Measurements from ENCODE around the gene HOXC12.

HOXC12 gene

DNA sequence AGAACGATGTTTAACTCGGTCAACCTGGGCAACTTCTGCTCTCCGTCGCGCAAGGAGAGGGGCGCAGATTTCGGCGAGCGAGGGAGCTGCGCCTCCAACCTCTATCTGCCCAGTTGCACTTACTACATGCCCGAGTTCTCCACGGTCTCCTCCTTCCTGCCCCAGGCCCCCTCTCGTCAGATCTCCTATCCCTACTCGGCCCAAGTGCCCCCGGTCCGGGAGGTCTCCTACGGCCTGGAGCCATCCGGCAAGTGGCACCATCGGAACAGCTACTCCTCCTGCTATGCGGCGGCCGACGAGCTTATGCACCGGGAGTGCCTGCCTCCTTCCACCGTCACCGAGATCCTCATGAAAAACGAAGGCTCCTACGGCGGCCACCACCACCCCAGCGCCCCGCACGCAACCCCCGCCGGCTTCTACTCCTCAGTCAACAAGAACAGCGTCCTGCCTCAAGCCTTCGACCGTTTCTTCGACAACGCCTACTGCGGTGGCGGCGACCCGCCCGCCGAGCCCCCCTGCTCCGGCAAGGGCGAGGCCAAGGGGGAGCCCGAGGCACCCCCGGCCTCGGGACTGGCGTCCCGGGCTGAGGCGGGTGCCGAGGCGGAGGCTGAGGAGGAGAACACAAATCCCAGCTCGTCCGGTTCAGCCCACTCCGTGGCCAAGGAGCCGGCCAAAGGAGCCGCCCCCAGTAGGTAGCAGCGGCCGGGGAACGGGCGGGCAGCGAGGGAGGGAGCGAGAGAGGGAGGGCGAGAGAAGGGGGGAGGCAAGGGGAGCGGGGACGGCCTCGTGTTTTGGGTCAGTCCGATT is 18.7 kb downstream of the HOXC12 start:
- DNase-seq = no peak

DNA sequence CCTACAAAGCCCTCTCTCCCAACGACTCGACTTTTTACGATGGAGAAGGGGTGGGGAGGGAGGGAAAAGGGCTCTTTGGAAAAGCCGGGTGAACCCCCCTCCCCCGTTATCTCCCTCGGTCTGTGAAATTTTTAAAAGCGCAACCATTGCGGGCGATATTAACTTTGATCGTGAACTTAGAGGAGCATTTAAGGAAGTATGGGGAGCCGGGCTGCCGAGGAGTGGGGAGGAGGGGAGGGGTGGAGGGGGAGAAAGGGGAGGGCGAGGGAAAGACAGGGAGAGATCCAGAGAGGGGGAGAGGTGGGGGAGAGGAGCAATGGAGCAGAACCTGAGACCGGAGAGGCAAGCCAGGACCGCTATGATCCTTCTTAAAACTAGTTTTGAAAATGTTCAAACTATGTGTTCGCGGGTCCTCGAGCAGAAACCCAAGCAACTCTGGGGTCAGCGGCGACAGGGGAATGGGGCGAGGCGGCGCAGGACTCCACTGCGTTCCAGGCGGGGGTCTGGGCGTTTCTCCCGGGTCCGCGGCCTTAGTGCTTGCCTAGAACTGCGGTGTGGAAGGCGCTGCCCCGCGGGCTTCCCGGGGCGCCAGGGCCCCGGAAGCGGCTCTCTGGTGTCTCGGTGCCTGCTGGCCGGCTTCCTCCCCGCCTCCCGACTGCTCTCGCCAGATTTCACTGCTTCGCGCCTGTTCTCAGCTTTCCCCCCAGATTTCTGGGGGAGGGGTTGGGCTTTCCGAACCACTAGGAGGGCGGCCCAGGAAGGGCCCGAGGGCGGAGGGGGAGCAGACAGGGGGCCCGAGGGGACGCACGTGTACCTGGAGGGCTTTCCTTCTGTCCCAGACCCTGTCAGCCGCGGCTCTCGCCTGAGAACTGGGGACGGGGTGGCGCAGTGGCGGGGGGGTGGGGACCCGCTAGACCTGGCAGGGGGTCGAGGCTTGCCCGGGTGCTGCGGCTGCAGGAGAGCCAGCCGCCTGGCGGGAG is 19.7 kb downstream of the HOXC12 start, which contains the start of gene HOTAIR:
Gene HOTAIR, minus strand, starts transcription at position 871 of the 980 bp plus-strand sequence.
- DNase-seq = no peak

DNA sequence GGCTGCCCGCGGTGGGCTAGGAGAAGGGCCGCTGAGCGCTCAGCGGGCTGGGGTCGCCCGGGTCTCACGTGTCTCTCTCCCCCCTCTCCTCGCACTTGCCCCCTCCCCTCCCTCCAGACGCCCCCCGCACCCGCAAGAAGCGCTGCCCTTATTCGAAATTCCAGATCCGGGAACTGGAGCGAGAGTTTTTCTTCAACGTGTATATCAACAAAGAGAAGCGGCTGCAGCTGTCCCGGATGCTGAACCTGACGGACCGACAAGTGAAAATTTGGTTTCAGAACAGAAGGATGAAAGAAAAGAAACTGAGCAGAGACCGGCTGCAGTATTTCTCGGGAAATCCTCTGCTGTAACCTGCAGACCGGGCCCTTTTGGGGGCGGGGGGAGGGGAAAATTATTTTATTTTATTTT is 20.4 kb downstream of the HOXC12 start:
- DNase-seq = no peak

GRCh38 chr12:53975479-53976152 is 20.9 kb downstream of the HOXC12 start:
- no peak for DNase-seq

GRCh38 chr12:53976172-53976822 is 21.6 kb downstream of the HOXC12 start:
- DNase-seq = no peak

DNA sequence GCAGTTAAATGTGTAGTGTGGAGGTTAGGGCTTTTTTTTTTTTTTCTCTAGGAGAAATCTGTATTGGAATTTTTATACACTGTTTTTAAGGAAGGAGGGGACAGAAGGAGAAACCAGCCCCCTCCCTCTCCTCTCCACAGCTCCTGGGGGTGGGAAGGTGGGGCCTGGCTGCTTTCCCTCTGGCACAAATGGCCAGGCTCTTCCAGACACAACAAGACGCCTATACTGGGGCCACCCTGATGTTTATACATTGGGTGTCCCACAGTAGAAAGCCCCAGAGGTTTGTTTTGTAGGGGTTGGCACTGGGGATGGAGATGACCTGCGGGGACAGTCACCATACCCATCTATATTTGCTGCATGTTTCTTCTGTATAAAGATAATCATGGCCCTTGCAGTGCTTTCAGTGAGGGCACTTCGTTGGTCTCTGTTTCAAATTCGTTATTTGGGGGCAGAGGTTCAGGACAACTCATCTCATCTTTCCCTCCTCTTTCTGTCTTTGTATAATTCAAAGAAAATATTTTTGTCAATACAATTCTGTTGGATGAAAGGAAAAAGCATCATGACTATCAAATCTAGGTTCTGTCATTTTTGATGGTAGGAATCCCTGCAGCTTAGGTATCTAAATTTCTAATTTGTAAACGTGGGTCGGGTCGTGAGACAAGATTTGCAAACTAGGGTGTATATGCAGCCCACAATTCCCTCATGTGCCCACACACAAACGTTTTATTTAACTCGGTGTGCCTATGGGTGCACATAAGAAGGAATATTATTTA is 22.3 kb downstream of the HOXC12 start:
- DNase-seq = no peak

DNA sequence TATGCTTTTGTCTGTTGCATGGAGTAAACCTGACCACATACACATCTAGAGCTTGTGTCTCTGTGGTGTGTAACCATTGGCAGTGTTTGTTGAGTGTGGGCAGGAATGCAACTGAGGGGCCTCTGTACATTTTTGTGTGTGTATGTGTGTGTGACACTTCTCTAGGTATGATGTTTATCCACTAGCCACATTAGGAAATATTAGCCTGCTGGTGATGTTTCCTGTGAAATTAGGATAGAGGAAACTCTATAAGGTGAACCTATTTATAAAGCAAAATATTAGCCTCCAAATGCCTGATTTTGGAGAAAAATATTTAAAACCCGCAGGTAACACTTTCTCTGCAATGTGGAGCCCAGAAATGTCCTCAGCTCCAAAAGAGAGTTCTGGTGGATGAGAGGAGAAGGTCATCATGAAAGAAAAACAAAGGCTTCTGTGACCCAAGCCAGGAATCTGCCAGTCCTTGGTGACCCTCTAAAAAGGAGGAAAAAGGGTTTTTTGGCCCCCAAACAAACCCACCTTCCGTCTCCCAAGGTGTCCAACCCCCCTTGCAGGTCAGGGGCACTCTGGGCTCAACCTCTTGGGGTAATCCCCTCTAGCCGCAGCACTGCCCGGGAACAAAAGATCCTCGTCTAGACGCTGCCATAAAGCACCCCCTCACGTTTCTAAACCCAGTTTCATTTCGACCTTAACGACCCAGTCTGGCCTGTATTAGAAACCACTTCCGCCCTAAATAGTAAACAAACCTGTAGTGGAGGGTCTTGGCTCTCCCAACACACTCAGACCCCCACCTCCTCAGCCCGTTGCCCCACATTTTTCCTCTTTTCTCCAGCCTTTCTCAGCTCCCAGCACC is 23.1 kb downstream of the HOXC12 start:
- no peak for DNase-seq

GRCh38 chr12:53978477-53979356 is 24.0 kb downstream of the HOXC12 start:
- no peak for DNase-seq

DNA sequence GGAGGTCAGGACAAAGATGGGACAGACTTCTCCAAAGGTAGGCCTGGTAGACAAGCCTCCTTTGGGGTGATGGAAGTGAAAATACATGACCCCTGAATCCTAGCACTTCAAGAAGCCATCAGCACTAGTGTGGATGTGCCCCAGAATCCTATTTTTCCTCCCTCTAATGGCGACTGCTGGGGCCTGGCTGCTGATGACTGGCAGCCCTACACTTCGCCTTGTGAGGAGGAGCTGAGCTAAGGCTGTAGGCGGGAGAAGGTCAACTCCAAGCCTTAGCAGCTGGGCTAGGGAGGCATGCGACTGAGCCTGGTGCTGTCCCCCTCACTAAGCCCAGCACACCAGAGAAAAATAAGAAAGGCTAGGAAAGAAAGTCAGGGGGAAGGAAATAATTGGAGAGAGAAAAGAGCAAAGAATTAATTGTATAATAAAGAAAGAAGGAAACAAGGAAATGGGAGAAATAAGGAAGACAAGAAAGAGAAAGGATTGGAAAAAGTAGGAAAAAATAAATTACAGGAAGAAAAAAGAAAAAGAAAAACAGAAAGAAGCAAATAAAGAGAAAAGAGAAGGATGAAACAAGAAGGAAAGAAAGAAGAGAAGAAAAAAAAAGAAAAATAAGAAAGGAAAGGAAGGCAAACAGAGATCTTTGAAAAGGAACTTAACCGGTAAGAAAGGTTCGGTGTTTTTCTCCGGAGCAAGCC is 25.6 kb downstream of the HOXC12 start:
- DNase-seq = no peak

- DNase-seq = no peak
Measured at GRCh38 chr12:53980802-53981496, 26.2 kb downstream of the HOXC12 start.

GRCh38 chr12:53981634-53982565 is 27.2 kb downstream of the HOXC12 start:
- DNase-seq = no peak

DNA sequence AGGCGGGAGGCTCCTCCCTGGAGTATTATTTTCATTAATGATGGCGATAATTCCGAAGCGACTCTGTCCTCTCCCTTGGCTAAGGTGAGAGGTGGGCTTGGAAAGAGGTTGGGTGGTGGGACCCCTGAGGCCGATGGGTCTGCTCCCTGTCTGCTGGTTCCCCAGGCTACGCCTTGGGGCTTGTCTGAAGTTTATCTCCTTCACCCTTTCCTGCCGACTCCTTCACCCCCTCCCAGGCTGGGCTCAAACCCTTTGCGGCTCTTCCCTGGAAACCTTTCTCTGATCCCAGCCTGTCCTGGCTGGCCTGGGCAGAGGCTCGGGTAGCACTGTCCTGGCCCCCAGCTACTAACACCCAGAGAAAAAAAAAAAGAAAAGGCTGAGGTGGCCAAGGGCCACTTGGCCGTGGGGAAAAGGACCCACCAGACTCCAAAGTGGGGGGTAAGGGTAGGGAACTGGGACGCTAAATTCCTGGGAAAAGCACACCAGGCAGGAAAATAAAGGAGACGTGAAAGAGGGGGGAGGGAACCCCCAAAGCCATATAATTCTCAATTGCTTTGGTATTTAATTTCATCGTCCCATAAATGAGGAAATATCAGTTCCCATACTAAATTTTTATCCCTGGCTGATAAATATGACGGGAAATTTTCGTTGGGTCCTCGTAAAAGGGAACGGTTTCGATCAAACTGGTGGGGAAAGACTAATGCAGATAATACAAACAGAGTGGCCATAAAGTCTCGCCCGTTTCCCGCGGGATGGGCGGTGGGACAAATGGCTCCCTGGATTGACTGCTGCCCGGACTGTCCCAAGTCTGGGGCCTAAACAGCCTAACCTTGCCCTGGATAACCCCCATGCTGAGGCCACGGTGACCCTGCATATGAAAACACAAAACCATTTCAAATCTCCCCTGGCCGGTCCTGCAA is 28.2 kb downstream of the HOXC12 start:
- DNase-seq = no peak

DNA sequence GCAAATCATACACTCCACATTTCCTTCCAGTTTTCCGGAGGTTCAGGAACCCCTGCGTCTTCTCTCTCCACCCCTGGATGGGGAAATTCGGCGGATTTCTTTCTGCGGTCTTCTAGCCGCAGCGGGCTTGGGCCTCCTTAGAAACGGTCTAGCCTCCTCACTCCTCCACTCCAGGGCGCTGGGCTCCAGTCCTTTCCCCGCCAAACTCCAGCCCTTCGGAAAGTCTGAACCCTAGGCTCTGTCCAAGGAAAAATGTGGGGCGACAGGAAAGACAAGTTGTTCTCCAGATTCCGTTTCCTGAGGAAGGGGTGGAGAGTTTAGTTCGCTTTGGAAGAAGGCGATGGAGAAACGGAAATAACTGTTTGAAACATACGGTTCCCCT is 28.9 kb downstream of the HOXC12 start:
- DNase-seq = no peak

DNA sequence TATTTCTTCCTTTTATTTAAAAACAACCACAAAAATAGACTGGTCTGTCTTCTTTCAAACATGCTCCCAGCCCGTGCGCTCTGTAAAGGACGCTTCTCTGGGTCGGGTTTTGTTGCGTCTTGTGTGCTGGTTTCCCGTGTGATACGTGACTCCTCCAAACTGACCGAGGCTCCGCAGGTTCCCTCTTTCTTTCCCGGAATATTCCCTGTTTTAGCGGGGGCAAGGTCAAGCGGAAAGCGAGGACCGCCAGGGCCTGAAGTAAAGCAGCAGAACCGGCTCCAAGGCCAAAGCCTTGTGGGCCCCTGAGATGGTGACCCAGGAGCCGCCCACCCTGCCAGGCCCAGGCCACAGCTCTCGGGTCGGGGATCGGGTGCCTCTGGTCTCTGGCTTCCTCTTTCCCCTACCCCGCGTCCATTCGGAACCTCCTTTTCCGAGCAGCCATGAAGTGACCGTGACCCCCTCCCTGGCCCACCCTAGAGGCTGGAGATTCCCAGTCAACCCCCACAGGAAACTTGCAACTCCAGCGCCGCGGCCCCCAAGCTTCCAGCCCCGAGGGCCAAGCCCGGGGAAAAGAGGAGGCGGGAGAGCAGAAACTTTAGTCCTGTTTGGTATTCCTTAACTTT is 29.4 kb downstream of the HOXC12 start:
- no peak for DNase-seq

- DNase-seq = peak; percentile 10
Measured at GRCh38 chr12:53984901-53985691, 30.4 kb downstream of the HOXC12 start, which contains the start of gene HOXC10. Gene HOXC10 (plus strand): TSS chr12:53985146. CDS start chr12:53985260, 114 bp downstream.

All from DMS 273 treated with DMSO at 0.1 percent for 48 hours (cell line).